ENCODE measurements around the gene CELA1.

GRCh38 chr12:51365276-51365675 lies 18.8 kb upstream of the CELA1 start:
- TF ChIP-seq, protein P1, sequence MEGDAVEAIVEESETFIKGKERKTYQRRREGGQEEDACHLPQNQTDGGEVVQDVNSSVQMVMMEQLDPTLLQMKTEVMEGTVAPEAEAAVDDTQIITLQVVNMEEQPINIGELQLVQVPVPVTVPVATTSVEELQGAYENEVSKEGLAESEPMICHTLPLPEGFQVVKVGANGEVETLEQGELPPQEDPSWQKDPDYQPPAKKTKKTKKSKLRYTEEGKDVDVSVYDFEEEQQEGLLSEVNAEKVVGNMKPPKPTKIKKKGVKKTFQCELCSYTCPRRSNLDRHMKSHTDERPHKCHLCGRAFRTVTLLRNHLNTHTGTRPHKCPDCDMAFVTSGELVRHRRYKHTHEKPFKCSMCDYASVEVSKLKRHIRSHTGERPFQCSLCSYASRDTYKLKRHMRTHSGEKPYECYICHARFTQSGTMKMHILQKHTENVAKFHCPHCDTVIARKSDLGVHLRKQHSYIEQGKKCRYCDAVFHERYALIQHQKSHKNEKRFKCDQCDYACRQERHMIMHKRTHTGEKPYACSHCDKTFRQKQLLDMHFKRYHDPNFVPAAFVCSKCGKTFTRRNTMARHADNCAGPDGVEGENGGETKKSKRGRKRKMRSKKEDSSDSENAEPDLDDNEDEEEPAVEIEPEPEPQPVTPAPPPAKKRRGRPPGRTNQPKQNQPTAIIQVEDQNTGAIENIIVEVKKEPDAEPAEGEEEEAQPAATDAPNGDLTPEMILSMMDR (conservative IDR thresholded peaks at IDR 0.05; ENCODE audit: low read length): no peak
- TF ChIP-seq EZH2phosphoT487 (IDR thresholded peaks at IDR 0.05; ENCODE audit: borderline replicate concordance, low read depth, low read length): no peak

All from OCI-LY7 (cell line).